Uterus (tissue), 2 donors: ENCODE results near the gene KANSL1.

Experiments
- POLR2A ChIP-seq, 2 donors: fragments of 450-650 bp; IDR thresholded peaks; one replicate each; pipeline ENCODE4 v1.6.1; 2016; ENCODE audit warnings: antibody characterized with exemption in 2 of 2, mild to moderate bottlenecking in 1 of 2, moderate library complexity in 1 of 2
- TF ChIP-seq, protein P1 (sequence below), 4 experiments: fragments of 200-600 bp in 2 of 4; fragments of 450-650 bp in 2 of 4; sonication (generic) in 2 of 4; IDR thresholded peaks; one replicate each; pipeline ENCODE4 v1.5.1; 2016 to 2019; ENCODE audit warnings: antibody characterized with exemption in 4 of 4, mild to moderate bottlenecking in 2 of 4, moderate library complexity in 1 of 4

DNA sequence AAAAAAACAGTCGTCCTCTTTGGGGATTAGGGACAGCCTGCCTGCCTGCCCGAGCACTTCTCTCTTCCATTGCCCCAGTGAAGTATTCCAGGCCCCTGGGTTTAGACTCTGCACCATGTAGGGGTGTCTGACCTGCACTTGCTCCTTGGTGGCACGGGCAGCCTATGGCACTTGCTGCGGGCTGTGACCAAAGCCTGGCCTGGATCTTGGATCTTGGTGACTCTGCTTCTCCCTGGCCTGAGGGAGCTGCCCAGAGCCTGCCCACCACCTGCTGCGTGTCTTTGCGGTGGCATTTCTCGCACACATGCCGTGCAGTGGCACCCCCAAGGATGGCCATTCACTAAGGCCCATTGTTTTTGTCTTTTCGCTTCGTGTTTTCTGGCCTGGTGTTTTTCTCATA, 200.3 kb downstream of the KANSL1 start:
- TF ChIP-seq, protein P1, sequence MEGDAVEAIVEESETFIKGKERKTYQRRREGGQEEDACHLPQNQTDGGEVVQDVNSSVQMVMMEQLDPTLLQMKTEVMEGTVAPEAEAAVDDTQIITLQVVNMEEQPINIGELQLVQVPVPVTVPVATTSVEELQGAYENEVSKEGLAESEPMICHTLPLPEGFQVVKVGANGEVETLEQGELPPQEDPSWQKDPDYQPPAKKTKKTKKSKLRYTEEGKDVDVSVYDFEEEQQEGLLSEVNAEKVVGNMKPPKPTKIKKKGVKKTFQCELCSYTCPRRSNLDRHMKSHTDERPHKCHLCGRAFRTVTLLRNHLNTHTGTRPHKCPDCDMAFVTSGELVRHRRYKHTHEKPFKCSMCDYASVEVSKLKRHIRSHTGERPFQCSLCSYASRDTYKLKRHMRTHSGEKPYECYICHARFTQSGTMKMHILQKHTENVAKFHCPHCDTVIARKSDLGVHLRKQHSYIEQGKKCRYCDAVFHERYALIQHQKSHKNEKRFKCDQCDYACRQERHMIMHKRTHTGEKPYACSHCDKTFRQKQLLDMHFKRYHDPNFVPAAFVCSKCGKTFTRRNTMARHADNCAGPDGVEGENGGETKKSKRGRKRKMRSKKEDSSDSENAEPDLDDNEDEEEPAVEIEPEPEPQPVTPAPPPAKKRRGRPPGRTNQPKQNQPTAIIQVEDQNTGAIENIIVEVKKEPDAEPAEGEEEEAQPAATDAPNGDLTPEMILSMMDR (IDR thresholded peaks at IDR 0.05): no peak
- no peak for TF ChIP-seq POLR2A (IDR thresholded peaks at IDR 0.05)
